Stimulated activated naive CD8-positive, alpha-beta T cell treated with anti-CD3 and anti-CD28 coated beads, Interleukin-15, Interleukin-2, amounts not matched to agents 100 U/mL and 50 U/mL, for 24 hours (primary cell): Measurements from ENCODE around the gene JUN.

Experiments
- ATAC-seq: fragments of 150-1000 bp; cut with Tn5 transposase; one replicate; pipeline ENCODE4 v1.10.0; 2021
- DNase-seq: peaks from one replicate; pipeline ENCODE4 v3.0.0; 2021

JUN gene

GRCh38 chr1:58783090-58783992 is 506 bp downstream of the JUN start:
- ATAC-seq (no peak), DNase-seq (peak; percentile 56)

GRCh38 chr1:58782178-58783089 is 1.4 kb downstream of the JUN start:
- peak; percentile 72 for DNase-seq
- peak; percentile 7 for ATAC-seq

DNA sequence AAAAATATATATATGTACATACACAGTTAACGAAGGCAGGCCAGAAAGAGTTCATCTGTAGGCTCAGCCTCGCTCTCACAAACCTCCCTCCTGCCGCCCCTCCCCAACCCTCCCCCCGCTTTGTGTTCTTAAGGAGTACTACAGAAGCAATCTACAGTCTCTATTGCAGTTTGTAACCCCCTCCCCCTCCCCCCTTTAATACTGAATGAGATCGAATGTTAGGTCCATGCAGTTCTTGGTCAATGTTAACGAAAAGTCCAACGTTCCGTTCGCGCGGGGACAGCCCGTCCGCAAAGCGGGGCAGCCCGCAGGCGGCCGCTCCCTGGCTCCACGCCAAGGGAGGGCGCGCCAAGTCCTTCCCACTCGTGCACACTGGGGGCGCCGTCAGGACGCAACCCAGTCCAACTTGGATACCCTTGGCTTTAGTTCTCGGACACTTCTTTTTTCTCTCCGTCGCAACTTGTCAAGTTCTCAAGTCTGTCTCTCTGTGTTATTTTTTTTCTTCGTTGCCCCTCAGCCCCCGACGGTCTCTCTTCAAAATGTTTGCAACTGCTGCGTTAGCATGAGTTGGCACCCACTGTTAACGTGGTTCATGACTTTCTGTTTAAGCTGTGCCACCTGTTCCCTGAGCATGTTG is 2.2 kb downstream of the JUN start:
- DNase-seq (peak; percentile 64), ATAC-seq (no peak)

- DNase-seq (no peak), ATAC-seq (no peak)
These were observed 2.9 kb downstream of the JUN start for GRCh38 chr1:58780836-58781452.

DNA sequence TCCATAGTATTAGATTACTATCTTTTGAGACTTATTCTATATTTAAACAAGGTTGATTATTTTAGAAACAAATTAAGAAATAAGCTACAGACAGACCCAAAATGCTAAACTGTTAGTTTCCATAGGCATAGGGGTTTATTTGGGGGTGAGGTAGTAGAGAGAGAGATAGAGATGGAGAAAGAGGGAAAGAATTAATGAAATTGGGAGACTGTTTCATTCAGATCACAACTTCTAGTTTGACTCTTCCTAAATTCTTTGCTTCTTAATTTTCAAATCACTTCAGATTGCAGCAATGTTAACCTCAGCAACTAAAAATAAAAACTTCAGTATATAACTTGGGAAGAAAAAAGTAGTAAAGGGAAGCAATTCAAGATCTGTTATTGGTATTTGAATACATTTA is 3.4 kb downstream of the JUN start:
- no peak for DNase-seq
- ATAC-seq, result no peak

DNA sequence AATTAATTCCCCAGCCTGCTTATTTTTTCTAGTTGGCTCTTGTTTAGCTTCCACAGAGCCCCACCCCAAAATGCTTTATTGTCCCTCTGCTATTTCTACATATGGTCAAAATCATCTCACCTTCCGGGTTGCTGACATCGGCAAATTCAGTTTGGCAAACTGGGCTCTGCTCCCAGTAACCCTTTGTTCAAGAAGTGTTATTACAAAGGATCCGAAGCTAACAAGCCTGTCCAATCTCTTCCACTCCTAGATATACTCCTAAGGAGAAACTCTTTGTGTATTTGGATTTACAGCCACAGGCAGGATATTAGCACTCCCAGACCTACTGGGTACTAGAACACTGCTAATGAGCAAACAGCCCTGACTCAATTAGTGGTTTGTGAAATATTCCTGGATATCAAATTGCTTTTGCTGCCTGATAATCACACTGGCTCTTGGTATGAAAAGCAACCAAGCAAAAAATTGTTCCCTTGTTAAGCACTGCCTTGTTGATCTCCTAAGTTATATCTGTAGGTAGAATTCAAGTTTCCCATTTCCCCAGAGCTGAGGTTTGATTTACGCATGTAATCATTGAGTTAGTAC is 4.0 kb downstream of the JUN start:
- ATAC-seq, result no peak
- DNase-seq, result no peak

DNA sequence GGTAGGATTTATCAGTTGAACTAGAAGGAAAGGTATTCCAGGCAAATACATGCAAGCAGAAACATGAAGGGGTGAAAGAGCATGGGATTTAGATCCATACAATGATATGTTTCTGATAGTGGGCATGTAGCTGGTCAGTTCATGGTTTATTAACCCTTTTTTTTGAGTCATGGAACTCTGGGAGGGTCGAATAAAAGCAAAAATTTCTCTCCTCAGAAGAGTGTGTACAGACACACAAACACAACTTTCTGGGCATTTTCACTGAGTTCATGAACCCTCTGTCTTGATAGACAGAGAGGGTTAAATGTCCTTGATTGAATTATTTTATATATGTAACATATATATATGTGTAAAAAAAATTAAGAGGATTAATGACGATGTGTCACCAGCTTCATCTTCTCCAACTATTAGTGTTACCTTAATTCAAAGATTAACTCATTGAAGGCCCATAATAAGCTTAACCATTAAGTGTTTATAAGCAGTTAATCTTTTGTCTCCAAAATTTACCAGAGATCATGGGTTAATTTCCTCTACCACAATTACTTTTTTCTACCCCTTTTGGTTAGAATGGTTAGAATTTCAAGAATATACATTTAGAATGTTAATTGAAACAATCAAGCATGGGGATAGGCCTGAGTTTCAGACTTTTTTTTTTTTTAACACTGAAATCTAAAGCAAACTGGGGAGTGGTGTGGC is 4.6 kb downstream of the JUN start:
- no peak for DNase-seq
- ATAC-seq, result no peak

DNA sequence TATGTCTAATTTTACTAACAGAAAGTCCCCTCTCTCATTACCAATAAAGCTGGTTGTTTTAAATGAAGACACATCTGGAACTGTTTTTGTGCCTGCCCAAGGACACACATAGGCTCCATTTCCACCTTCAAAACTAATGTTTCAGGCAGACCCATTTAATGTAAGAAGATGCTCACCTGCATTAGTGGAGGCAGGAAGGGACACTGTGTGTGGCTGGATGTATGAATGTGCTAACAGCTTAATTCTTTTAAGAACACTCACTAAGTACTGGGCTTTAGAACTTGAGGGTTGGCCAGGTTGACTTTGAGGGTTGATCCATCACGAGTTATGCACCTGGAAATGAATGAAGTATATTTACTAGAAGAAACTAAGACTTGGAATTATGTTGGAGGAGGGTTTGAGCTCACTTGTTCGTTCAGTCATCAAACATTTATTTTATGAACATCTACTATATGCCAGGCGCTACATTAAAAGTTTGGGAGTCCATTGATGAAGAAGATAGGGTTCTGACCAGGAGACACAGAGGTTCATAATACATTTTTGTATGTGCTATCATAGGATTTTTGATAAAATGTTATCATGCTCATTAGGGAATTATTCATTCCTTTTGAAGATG is 5.4 kb downstream of the JUN start:
- no peak for ATAC-seq

DNA sequence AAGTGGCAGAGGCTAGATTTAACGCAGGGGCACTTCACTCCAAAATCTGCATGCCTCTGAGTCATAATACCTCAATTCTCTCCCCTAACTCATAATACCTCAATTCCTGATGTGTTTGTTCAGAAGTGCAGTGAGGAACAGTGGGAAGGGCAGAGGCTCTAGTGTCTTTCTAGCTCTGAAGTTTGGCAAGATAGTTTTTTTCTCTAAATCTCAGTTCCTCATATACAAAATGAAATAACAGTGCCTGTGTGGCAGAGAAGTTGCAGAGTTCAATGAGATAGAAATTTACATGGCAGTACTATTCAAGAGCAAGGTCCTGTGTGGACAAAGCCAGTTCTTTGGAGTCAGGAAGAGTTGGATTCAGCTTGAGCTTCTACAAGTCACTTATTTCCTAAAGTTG is 9.8 kb downstream of the JUN start:
- DNase-seq (no peak), ATAC-seq (no peak)

More for the DNA sequence above, 5.4 kb downstream of the JUN start:
- no peak for DNase-seq

DNA sequence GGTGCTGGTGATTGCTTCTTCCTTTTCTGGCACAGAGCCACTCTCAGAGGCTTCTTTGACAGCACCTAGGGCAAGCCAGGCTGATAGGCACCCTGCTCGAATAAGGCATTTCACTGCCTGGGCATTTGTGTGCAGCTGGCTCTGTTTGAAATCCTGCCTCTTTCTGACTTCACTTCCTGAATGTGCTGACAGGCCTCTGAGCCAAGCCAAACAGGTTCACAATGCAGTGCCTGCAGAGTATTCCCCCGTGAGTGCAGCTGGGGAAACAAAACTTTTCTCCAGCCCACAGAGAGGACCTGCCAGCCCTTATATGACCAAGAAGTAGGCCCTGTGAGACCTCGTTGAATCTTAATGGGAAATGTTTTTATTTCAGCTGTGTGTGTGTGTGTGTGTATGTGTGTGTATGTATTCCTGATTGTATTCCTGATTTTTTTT is 10.4 kb downstream of the JUN start:
- DNase-seq (no peak), ATAC-seq (no peak)

GRCh38 chr1:58769809-58770320 is 14.0 kb downstream of the JUN start:
- DNase-seq (no peak), ATAC-seq (no peak)

GRCh38 chr1:58768971-58769808 is 14.7 kb downstream of the JUN start:
- ATAC-seq, result no peak
- DNase-seq, result peak; percentile 73

DNA sequence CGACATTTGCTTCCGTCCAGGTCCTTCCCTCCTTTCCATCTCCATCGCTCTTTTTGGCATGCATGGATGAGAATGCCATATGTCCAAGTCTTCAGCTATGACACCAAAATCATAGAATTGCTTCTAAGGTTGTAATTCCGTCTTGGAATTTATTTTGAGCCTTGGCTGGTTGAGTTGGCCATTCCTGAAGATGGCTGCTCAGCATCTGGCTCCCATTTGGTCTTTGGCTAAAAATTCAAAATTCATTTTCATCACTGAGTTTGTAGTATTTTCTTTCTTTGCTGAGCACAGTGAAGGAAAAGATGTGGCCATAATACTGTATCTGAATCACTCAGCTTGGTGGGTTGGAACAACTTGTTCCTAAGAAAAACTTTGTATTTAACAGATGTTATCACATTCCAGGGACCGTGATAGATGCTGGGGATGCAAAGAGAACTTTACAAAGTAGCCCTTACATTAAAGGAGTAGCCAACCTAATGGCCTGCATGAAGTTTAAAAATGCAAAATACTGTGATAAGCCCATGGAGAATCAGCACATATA is 15.6 kb downstream of the JUN start:
- DNase-seq (no peak), ATAC-seq (no peak)

DNA sequence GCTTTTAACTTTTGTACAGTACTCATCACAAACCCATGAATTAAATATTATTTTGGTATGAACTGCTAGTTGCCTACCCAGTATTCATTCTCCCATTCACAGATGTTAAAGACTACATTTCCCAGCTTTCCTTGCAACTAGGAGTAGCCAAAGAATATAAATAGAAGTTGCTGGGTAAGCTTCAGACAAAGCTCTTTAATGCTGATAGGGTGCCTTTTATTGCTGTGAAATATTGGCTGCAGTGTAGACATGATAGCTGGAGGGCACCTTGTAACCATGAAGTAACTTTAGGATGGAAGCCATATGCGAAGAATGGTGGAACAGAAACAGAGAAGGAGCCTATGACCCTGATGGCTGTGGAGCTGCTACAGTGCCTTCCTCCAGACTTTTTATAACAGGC is 16.7 kb downstream of the JUN start:
- DNase-seq (no peak), ATAC-seq (no peak)

DNA sequence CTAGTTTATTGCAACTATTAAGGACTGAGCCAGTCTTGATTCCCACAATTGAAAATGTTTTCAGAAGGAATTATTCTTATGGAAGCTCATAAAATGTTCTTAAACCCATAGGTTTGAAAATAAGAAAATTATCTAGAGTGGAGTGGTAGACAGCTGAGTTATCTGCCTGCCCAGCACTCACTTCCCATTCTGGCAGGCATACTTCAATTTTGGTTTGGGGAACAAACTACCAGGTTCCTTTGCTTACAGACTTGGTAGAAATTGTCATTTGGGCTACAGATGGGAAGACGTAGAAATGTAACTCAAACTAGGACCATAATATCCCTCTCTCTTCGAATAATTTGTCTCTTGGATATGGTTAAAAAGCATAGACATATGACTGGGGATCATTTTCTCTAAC is 18.4 kb downstream of the JUN start:
- DNase-seq (no peak), ATAC-seq (no peak)

DNA sequence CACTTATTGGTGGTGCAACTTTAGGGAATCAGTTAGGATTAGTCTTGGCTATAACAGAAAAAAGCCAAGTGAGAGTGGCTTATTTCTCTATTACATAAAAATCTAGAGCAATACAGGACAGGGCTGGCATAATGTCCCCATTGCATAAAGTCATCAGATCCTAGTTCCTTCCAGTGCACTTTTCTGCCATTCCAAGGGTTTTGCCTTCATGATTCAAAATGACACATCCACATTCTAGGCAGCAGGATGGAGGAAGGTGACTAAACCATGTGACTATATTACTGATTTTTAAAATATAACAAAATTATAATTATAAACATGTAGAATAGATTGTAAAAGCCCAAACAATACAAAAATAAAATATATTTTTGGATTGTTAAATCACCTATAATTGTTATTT is 18.8 kb downstream of the JUN start:
- ATAC-seq (no peak), DNase-seq (no peak)

DNA sequence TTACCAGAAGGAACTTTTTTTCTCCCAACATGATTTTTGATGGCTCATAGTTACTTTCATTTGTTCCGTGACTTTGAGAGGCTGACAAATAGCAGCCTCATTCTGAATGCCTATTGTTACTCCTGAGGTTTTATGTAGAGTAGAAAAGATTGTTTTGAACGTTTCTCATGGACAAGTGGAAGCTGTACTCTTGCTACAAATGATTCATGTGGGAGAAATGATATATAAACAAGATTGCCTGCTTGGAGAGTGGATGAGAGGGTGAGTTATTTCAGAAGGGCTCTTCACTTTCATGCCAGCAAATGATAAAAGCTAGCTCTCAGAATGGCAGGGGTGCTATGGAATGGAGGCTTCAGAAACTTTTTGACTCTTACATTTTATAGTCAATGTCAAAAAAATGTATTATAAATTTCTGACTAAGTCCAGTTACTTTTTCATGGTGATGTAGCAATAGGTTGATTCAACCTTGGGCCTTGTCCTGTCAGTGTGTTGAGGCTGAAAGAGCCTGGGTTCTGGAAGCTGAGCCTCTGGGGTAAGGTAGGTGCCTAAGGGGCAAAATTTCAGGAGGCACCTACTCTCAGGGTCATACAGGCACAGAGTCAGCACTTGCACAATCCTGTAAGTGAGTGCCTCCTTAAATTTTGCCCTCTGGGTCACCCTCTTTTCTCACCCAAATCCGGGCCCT is 19.4 kb downstream of the JUN start:
- ATAC-seq (no peak), DNase-seq (no peak)

- DNase-seq, result no peak
- no peak for ATAC-seq
These were observed 20.6 kb downstream of the JUN start for GRCh38 chr1:58763214-58763613.

DNA sequence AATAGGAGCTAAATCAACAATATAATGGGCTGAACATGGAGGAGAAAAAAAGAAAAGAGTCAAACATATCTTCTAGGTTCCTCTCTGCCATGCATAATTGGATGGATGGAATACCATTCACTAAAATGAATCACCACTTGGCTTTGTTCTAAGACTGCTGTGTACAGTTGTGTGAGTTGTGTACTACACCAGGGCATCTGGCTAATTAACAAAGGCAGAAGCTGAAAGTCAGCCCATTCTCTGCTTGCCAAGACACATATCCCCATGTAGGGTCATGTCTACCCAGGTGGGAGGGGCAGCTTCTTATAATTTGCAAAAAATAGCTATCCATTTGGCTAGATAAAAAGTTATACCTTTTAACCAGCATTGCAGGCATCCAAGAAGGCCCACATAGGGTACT is 21.0 kb downstream of the JUN start:
- DNase-seq (no peak), ATAC-seq (no peak)
